Natural killer cell (primary cell): ENCODE data around the gene SELENON. TPM values are rescaled to one million over a fixed set of nuclear protein-coding genes. Genes with fewer than 3 reads are reported as not detected.

Source experiments
- ATAC-seq, 3 donors: fragments of 150-1000 bp in 2 of 3; fragments of 200-7000 bp in 1 of 3; cut with Tn5 transposase; 1 replicate in 1 of 3; 2 replicates in 2 of 3; pipeline ENCODE4 v1.10.0; 2021; ENCODE audit warnings: mild to moderate bottlenecking in 2 of 3, moderate library complexity in 2 of 3
- DNase-seq, 2 donors: peaks; one replicate each; pipeline versions ENCODE4 v3.0.0 to v3.0.0-alpha.2; 2013 to 2021; ENCODE audit warnings: mixed read lengths in 1 of 2
- H3K27ac ChIP-seq: one replicate; pipeline ENCODE4 v1.5.1; 2013; ENCODE audit warnings: mild to moderate bottlenecking, low read length
- H3K27me3 ChIP-seq: one replicate; pipeline ENCODE4 v1.6.1; 2013; ENCODE audit warnings: low read length; ENCODE audit not compliant: control insufficient read depth, insufficient read depth
- H3K36me3 ChIP-seq: one replicate; pipeline ENCODE4 v1.6.1; 2013; ENCODE audit warnings: low read length; ENCODE audit not compliant: control insufficient read depth, insufficient read depth
- H3K4me1 ChIP-seq: one replicate; pipeline ENCODE4 v1.6.1; 2013; ENCODE audit warnings: low read length; ENCODE audit not compliant: control insufficient read depth, insufficient read depth
- H3K4me3 ChIP-seq: one replicate; pipeline ENCODE4 v1.5.1; 2013; ENCODE audit warnings: low read length
- H3K9me3 ChIP-seq: one replicate; pipeline ENCODE4 v1.6.1; 2013; ENCODE audit warnings: low read length; ENCODE audit not compliant: control insufficient read depth, insufficient read depth
- H3K27ac Mint-ChIP-seq, 2 donors: one replicate each; pipeline ENCODE4 v1.8.0; 2022; ENCODE audit warnings: mild to moderate bottlenecking in 2 of 2, mixed read lengths in 2 of 2, moderate library complexity in 1 of 2
- H3K27me3 Mint-ChIP-seq, 2 donors: one replicate each; pipeline ENCODE4 v1.8.0; 2022; ENCODE audit warnings: low read depth in 2 of 2, mixed read lengths in 2 of 2
- H3K36me3 Mint-ChIP-seq: one replicate; pipeline ENCODE4 v1.8.0; 2022; ENCODE audit warnings: mixed read lengths
- H3K4me1 Mint-ChIP-seq, 2 donors: one replicate each; pipeline ENCODE4 v1.8.0; 2022; ENCODE audit warnings: mixed read lengths in 2 of 2
- H3K4me3 Mint-ChIP-seq: one replicate; pipeline ENCODE4 v1.8.0; 2022; ENCODE audit warnings: mild to moderate bottlenecking, moderate library complexity, mixed read lengths
- H3K9me3 Mint-ChIP-seq, 2 donors: one replicate each; pipeline ENCODE4 v1.8.0; 2022; ENCODE audit warnings: mixed read lengths in 2 of 2
- CTCF ChIP-seq: fragments of 200-600 bp; IDR thresholded peaks from one replicate; pipeline ENCODE4 v1.8.0; 2022; ENCODE audit warnings: antibody characterized with exemption
- WGBS: methylation state at CpG from one replicate; pipeline ENCODE4 v1.1.7; 2013; ENCODE audit warnings: missing lambda C conversion rate; ENCODE audit not compliant: insufficient coverage; 5-methylcytosine and 5-hydroxymethylcytosine counted together
- intact Hi-C: fragments of 100-400 bp; cut with micrococcal nuclease; formaldehyde crosslinking; loops from one replicate; pipeline ENCODE4 v1.14.2; 2022
- total RNA-seq, 4 donors: library from RNA; stranded (reverse); fragments of 120-200 nt in 1 of 4; gene quantifications; one replicate each; pipeline versions ENCODE4 v1.2.3 to v1.2.4, GENCODE V29; 2013 to 2022

Gene SELENON
- total RNA-seq, 3 donors from 2014 or later (not counting 1 experiment from before 2014, with no cell fraction given): 9.7 to 16.4 (median 11.1) TPM

DNA sequence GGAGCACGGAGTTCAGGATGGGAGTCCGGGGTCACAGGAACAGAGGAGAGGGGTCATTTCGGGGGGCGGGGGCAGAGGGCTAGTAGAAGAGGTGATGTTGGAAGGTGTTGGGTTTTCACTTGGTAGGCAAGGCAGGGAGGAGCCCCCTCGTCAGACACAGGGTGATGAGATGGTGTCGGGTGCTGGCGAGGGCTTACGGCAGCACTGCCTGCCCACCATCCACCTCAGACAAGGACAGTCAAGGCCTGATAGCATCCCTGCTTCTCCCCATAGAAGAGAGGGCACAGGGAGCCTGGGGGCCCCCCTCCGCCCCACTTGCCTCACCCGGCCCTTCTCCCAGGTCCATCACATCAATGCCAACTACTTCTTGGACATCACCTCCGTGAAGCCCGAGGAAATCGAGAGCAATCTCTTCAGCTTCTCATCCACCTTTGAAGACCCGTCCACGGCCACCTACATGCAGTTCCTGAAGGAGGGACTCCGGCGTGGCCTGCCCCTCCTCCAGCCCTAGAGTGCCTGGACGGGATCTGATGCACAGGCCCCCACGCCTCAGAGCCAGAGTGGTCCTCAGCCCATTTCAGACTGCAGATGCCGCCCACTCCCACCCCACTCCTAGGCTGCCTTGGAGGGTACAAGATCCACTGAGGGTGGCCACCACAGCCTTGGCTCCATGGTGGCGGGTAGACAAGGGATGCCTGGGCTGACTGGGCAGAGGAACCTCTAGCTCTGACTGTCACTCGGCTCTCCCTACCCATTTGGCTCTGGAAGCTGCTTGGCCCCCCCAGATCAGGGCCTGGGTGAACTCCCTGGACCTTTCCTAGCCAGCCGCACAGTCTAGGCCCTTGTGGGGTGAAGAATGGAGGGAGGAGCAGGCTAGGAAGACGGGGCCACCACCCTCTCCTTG is 15.5 kb downstream of the SELENON start:
- H3K36me3 ChIP-seq: no peaks in the 10 kb centered on the region
- intact Hi-C loops: no loop called here
- H3K36me3 Mint-ChIP-seq: no peaks in the 10 kb centered on the region
- H3K27me3 Mint-ChIP-seq: no peaks in the 10 kb centered on the region
- TF ChIP-seq CTCF: no peak
- 93% methylated on average over 23 of the region's 24 CpGs for WGBS
- no peaks in the 10 kb centered on the region for H3K9me3 Mint-ChIP-seq
- no peaks in the 10 kb centered on the region for H3K9me3 ChIP-seq
- H3K4me1 ChIP-seq: peaks cover 17% of the 10 kb centered on the region
- ATAC-seq (no peak), DNase-seq (no peak)
- no peak overlapping the region for H3K4me3 ChIP-seq
- H3K4me1 Mint-ChIP-seq: peaks cover 10 to 22% of the 10 kb centered on the region in 2 donors
- H3K27ac ChIP-seq: no peak overlapping the region
- peak overlapping the region in 1 of 2 donors; percentile 63 for H3K27ac Mint-ChIP-seq
- no peaks in the 10 kb centered on the region for H3K27me3 ChIP-seq
- H3K4me3 Mint-ChIP-seq: no peak overlapping the region

GRCh38 chr1:25816112-25816718 is 16.2 kb downstream of the SELENON start:
- intact Hi-C loops: no loop called here

GRCh38 chr1:25817840-25818501 is 18.0 kb downstream of the SELENON start:
- DNase-seq: no peak
- H3K4me3 ChIP-seq: no peak overlapping the region
- Mint-ChIP-seq H3K27me3 (no peaks in the 10 kb centered on the region), H3K27ac (peak overlapping the region in 1 of 2 donors; percentile 95), H3K9me3 (no peaks in the 10 kb centered on the region), H3K36me3 (no peaks in the 10 kb centered on the region), H3K4me1 (peaks cover 30 to 42% of the 10 kb centered on the region in 2 donors), H3K4me3 (peak overlapping the region; percentile 97)
- no peak for ATAC-seq
- no peaks in the 10 kb centered on the region for H3K9me3 ChIP-seq
- H3K4me1 ChIP-seq: peaks cover 26% of the 10 kb centered on the region
- no peak for TF ChIP-seq CTCF
- WGBS: 89% methylated on average over 5 of the region's 8 CpGs
- intact Hi-C loops: no loop called here
- no peaks in the 10 kb centered on the region for H3K36me3 ChIP-seq
- H3K27me3 ChIP-seq: no peaks in the 10 kb centered on the region
- no peak overlapping the region for H3K27ac ChIP-seq

More at GRCh38 chr1:25816112-25816718, 16.2 kb downstream of the SELENON start:
- Histone ChIP-seq H3K36me3 (no peaks in the 10 kb centered on the region), H3K4me1 (peaks cover 17% of the 10 kb centered on the region), H3K27me3 (no peaks in the 10 kb centered on the region), H3K27ac (no peak overlapping the region), H3K9me3 (no peaks in the 10 kb centered on the region), H3K4me3 (no peak overlapping the region)
- TF ChIP-seq CTCF: no peak
- DNase-seq (no peak), ATAC-seq (no peak)
- Mint-ChIP-seq H3K9me3 (no peaks in the 10 kb centered on the region), H3K4me3 (no peak overlapping the region), H3K4me1 (peaks cover 18 to 30% of the 10 kb centered on the region in 2 donors), H3K27ac (no peak overlapping the region), H3K36me3 (no peaks in the 10 kb centered on the region), H3K27me3 (no peaks in the 10 kb centered on the region)
- WGBS: 92% methylated on average over 15 of the region's 15 CpGs
